Measurements from ENCODE around the gene RPUSD1. TPM values are rescaled to one million over a fixed set of nuclear protein-coding genes. Genes with fewer than 3 reads are reported as not detected.
A peak's percentile ranks its signal among the peaks of the same experiment; 100 is the strongest.

RPUSD1 gene
- total RNA-seq, 1 donor from 2014 or later = 23.7 TPM

- Mint-ChIP-seq H3K27me3 (no peaks in the 10 kb centered on the region), H3K36me3 (no peaks in the 10 kb centered on the region), H3K4me3 (peak overlapping the region; percentile 80), H3K27ac (no peak overlapping the region), H3K9me3 (no peaks in the 10 kb centered on the region), H3K4me1 (ENCODE audit: unreplicated experiment) (peaks cover 7% of the 10 kb centered on the region)
- no peak for DNase-seq (ENCODE audit: extremely low spot score, unreplicated experiment)
- TF ChIP-seq, protein P1, sequence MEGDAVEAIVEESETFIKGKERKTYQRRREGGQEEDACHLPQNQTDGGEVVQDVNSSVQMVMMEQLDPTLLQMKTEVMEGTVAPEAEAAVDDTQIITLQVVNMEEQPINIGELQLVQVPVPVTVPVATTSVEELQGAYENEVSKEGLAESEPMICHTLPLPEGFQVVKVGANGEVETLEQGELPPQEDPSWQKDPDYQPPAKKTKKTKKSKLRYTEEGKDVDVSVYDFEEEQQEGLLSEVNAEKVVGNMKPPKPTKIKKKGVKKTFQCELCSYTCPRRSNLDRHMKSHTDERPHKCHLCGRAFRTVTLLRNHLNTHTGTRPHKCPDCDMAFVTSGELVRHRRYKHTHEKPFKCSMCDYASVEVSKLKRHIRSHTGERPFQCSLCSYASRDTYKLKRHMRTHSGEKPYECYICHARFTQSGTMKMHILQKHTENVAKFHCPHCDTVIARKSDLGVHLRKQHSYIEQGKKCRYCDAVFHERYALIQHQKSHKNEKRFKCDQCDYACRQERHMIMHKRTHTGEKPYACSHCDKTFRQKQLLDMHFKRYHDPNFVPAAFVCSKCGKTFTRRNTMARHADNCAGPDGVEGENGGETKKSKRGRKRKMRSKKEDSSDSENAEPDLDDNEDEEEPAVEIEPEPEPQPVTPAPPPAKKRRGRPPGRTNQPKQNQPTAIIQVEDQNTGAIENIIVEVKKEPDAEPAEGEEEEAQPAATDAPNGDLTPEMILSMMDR (conservative IDR thresholded peaks at IDR 0.05) = no peak
These were observed 48.4 kb downstream of the RPUSD1 start for GRCh38 chr16:739560-740458.

DNA sequence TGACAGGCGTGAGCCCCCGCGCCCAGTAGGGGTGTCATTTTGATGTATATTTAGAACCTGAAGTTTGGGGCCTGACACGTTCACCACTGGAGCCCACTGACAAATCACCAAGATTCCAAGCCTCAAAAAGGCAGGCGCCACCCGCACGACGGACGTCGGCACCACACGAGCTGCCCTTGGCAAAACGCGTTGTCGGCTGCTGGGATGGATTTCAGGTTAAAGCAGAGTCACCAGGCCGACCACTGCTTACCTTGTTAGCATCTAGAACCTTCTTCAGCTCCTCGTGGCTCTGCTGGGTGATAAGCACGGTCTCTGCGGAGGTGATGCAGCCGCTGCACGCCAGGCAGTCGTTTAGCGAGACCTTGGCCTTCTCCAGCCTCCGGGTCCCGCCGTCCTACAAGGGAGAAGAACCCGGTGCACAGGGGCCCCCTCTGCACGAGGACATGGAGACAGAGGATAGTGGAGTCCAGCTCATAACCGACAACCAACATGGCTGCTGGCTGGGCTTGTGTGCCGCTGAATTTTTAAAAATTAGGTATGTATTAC lies 51.2 kb downstream of the RPUSD1 start:
- DNase-seq (ENCODE audit: extremely low spot score, unreplicated experiment) = no peak
- Mint-ChIP-seq H3K4me1 (ENCODE audit: unreplicated experiment) (peaks cover 7% of the 10 kb centered on the region), H3K27me3 (no peaks in the 10 kb centered on the region), H3K4me3 (no peak overlapping the region), H3K27ac (no peak overlapping the region), H3K9me3 (no peaks in the 10 kb centered on the region), H3K36me3 (no peaks in the 10 kb centered on the region)
- TF ChIP-seq, protein P1 (conservative IDR thresholded peaks at IDR 0.05) = no peak

DNA sequence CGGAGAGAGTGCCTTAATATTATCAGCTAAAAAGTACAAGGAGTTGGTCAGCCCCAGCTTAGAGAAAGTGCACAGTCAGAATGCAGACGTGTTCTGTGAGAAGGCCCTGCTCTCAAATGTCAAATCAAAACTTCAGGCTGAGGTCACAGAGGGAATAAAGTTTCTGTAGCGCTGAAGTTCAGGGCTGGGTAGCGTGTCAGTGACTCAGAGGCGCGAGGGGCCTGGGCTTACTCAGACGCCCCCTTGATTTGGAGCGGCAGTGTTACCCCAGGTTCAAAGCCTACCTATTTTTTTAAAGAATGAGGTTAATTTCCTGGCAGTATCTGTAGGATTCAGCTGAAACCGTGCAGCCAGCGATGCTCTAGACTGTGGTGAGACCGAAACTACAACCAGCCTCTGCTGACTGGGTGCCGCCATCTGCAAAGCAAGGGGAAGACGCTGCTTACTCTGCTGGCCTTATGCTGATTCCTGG lies 52.2 kb downstream of the RPUSD1 start:
- no peak for DNase-seq (ENCODE audit: extremely low spot score, unreplicated experiment)
- TF ChIP-seq, protein P1 (conservative IDR thresholded peaks at IDR 0.05) = no peak
- Mint-ChIP-seq H3K27ac (no peak overlapping the region), H3K4me3 (no peak overlapping the region), H3K27me3 (no peaks in the 10 kb centered on the region), H3K36me3 (no peaks in the 10 kb centered on the region), H3K9me3 (no peaks in the 10 kb centered on the region), H3K4me1 (ENCODE audit: unreplicated experiment) (peaks cover 7% of the 10 kb centered on the region)

DNA sequence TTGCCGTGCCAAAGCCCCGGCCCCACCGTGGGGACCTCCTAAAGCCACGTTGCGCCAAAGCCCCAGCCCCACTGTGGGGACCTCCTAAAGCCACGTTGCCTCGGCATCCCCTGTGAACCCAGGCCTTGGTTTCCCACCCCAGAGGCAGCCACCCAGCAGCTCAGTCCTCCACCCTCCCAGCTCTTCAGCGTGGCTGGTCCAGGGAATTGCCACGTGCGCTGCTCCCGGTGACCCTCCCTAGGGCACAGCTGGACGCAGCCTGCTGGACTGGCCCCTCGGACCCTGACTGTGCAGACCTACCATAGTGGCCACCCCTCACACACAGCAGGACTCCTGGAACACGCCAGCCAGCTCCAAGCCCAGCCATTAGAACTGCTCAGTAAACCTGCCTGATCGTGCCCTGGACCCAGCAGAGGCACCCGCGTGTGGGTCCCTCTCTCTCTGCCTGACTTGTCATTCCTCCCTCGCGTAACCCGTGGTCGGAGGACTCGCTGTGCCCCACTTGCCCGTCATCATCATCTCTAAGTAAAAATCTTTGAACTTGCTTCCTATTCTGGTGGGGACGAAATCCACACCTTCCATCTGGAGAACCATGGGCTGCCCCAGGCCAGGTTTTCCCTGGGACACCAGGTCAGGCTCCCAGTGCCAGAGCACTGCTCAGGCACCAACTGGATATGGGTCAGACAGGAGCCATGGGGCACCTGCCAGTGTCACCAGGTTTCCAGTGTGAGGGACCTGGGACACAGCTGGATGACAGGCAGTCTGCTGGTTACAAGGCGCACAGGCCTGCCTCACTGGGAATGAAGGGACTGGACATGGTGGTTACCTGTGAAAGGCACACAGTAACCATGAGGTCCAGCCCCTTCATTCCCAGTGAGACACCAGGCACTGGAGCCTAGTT lies 53.0 kb downstream of the RPUSD1 start:
- Mint-ChIP-seq H3K27ac (no peak overlapping the region), H3K36me3 (no peaks in the 10 kb centered on the region), H3K4me1 (ENCODE audit: unreplicated experiment) (peaks cover 7% of the 10 kb centered on the region), H3K9me3 (no peaks in the 10 kb centered on the region), H3K27me3 (no peaks in the 10 kb centered on the region), H3K4me3 (no peak overlapping the region)
- TF ChIP-seq, protein P1 (conservative IDR thresholded peaks at IDR 0.05) = no peak
- no peak for DNase-seq (ENCODE audit: extremely low spot score, unreplicated experiment)

Small RNAs within 50 kb of the gene (microRNA-seq; reads per million reads assigned to microRNA genes)
- gene MIR662 = not detected

Other genes with a start within 250 kb of the RPUSD1 start
- gene PRR35, start 228.0 kb downstream of the RPUSD1 start, total RNA-seq (ENCODE audit: low replicate concordance) = 0.12 TPM in 2 replicates
- 0.52 and 1.4 TPM in 2 replicates for gene NHLRC4, start 221.4 kb downstream of the RPUSD1 start, total RNA-seq (ENCODE audit: low replicate concordance)
- gene PIGQ, start 218.4 kb downstream of the RPUSD1 start, total RNA-seq (ENCODE audit: low replicate concordance) = 58.2 and 83.5 TPM in 2 replicates
- 21.4 and 26.5 TPM in 2 replicates for gene RAB40C, start 198.3 kb downstream of the RPUSD1 start, total RNA-seq (ENCODE audit: low replicate concordance)
- 0.71 and 9.0 TPM in 2 replicates for gene WFIKKN1, start 157.4 kb downstream of the RPUSD1 start, total RNA-seq (ENCODE audit: low replicate concordance)
- gene METTL26, start 152.1 kb downstream of the RPUSD1 start, total RNA-seq (ENCODE audit: low replicate concordance) = 74.4 and 77.0 TPM in 2 replicates
- gene MCRIP2, start 146.6 kb downstream of the RPUSD1 start, total RNA-seq (ENCODE audit: low replicate concordance) = 36.8 and 39.1 TPM in 2 replicates
- gene WDR90, start 139.0 kb downstream of the RPUSD1 start, total RNA-seq (ENCODE audit: low replicate concordance) = 75.8 and 102 TPM in 2 replicates
- gene RHOT2, start 120.2 kb downstream of the RPUSD1 start, total RNA-seq (ENCODE audit: low replicate concordance) = 146 and 163 TPM in 2 replicates
- gene RHBDL1, start 112.7 kb downstream of the RPUSD1 start, total RNA-seq (ENCODE audit: low replicate concordance) = 2.2 and 2.7 TPM in 2 replicates
- 74.7 and 80.3 TPM in 2 replicates for gene STUB1, start 108.0 kb downstream of the RPUSD1 start, total RNA-seq (ENCODE audit: low replicate concordance)
- gene JMJD8, start 104.0 kb downstream of the RPUSD1 start, total RNA-seq (ENCODE audit: low replicate concordance) = 63.3 and 65.2 TPM in 2 replicates
- gene WDR24, start 98.0 kb downstream of the RPUSD1 start, total RNA-seq (ENCODE audit: low replicate concordance) = 18.2 and 21.0 TPM in 2 replicates
- 3.9 and 4.3 TPM in 2 replicates for gene FBXL16, start 82.6 kb downstream of the RPUSD1 start, total RNA-seq (ENCODE audit: low replicate concordance)
- gene METRN, start 73.3 kb downstream of the RPUSD1 start, total RNA-seq (ENCODE audit: low replicate concordance) = 37.0 and 97.1 TPM in 2 replicates
- 33.5 and 34.8 TPM in 2 replicates for gene ANTKMT, start 67.2 kb downstream of the RPUSD1 start, total RNA-seq (ENCODE audit: low replicate concordance)
- 1.2 and 3.9 TPM in 2 replicates for gene CCDC78, start 61.9 kb downstream of the RPUSD1 start, total RNA-seq (ENCODE audit: low replicate concordance)
- 5.6 and 8.5 TPM in 2 replicates for gene HAGHL, start 61.3 kb downstream of the RPUSD1 start, total RNA-seq (ENCODE audit: low replicate concordance)
- gene CIAO3, start 47.4 kb downstream of the RPUSD1 start, total RNA-seq (ENCODE audit: low replicate concordance) = 41.4 and 44.5 TPM in 2 replicates
- 0.77 and 0.81 TPM in 2 replicates for gene MSLN, start 27.6 kb downstream of the RPUSD1 start, total RNA-seq (ENCODE audit: low replicate concordance)
- 53.4 and 105 TPM in 2 replicates for gene CHTF18, start 239 bp upstream of the RPUSD1 start, total RNA-seq (ENCODE audit: low replicate concordance)
- gene GNG13, start 12.4 kb upstream of the RPUSD1 start, total RNA-seq (ENCODE audit: low replicate concordance) = not detected in 2 replicates
- 20.8 and 21.4 TPM in 2 replicates for gene LMF1, start 182.6 kb upstream of the RPUSD1 start, total RNA-seq (ENCODE audit: low replicate concordance)
- gene SOX8, start 193.4 kb upstream of the RPUSD1 start, total RNA-seq (ENCODE audit: low replicate concordance) = 1.4 and 6.7 TPM in 2 replicates

All from type B pancreatic cell (in vitro differentiated cells).